Fibroblast of lung (primary cell): ENCODE measurements around the gene NPFFR1.

Experiments
- EZH2 ChIP-seq: IDR thresholded peaks from 2 replicates; pipeline ENCODE4 v1.5.1; 2012; ENCODE audit warnings: low read length, control low read depth, mild to moderate bottlenecking; ENCODE audit errors: missing control alignments
- TF ChIP-seq, protein P1 (sequence below), 2 donors: IDR thresholded peaks in 1 of 2; conservative IDR thresholded peaks in 1 of 2; 1 replicate in 1 of 2; 2 replicates in 1 of 2; pipeline ENCODE4 v1.5.1; 2011 to 2012; ENCODE audit warnings: low read length in 2 of 2, control low read depth in 1 of 2, inconsistent platforms in 1 of 2, low read depth in 1 of 2, mild to moderate bottlenecking in 1 of 2

DNA sequence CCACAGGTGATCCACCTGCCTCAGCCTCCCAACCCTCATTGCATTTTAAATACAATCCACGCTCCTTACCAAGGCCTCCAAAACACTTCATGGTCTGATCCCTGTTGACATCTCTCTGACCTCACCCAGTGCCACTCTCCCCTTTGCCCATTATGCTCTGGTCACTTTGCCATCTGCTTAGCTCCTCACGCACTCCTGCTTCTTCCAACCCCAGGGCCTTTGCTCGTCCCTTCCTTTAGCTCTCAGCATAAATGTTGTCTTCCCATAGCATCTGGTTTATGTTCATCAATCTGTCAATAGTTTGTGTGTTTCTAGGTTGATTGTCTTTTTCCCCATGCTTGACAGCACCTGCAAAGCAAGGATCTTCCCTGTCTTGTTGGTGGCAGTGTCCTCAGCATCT, 14.1 kb downstream of the NPFFR1 start:
- TF ChIP-seq, protein P1, sequence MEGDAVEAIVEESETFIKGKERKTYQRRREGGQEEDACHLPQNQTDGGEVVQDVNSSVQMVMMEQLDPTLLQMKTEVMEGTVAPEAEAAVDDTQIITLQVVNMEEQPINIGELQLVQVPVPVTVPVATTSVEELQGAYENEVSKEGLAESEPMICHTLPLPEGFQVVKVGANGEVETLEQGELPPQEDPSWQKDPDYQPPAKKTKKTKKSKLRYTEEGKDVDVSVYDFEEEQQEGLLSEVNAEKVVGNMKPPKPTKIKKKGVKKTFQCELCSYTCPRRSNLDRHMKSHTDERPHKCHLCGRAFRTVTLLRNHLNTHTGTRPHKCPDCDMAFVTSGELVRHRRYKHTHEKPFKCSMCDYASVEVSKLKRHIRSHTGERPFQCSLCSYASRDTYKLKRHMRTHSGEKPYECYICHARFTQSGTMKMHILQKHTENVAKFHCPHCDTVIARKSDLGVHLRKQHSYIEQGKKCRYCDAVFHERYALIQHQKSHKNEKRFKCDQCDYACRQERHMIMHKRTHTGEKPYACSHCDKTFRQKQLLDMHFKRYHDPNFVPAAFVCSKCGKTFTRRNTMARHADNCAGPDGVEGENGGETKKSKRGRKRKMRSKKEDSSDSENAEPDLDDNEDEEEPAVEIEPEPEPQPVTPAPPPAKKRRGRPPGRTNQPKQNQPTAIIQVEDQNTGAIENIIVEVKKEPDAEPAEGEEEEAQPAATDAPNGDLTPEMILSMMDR (conservative IDR thresholded peaks at IDR 0.05 in 1 of 2, IDR thresholded peaks at IDR 0.05 in 1 of 2; ENCODE audit: low read depth in 1 of 2, low read length in 2 of 2): no peak
- TF ChIP-seq EZH2: no peak
